Calu3 (cell line): ENCODE results near the gene MSI2. TPM values are rescaled to one million over a fixed set of nuclear protein-coding genes. Genes with fewer than 3 reads are reported as not detected.

Source experiments
- BruUV-seq: library from RNA; stranded (reverse); fragments of 400-500 nt; replicated peaks from 2 replicates; lab custom pipeline; 2021; lab: Mats Ljungman, UMichigan
- CTCF ChIA-PET: fragments of 300-600 bp; sonication (Branson Sonifier 250); formaldehyde crosslinking; loops from one replicate; lab custom pipeline; 2022; ENCODE audit warnings: antibody characterized with exemption; lab: Charles Lee
- DNase-seq: peaks from one replicate; pipeline ENCODE4 v3.0.0; 2022
- H3K27ac Mint-ChIP-seq: one replicate; pipeline ENCODE4 v1.8.0; 2022; ENCODE audit warnings: mixed read lengths; ENCODE audit not compliant: unreplicated experiment
- H3K27me3 Mint-ChIP-seq: one replicate; pipeline ENCODE4 v1.8.0; 2022; ENCODE audit warnings: mixed read lengths; ENCODE audit not compliant: unreplicated experiment
- H3K36me3 Mint-ChIP-seq: one replicate; pipeline ENCODE4 v1.8.0; 2022; ENCODE audit warnings: mild to moderate bottlenecking, moderate library complexity, mixed read lengths; ENCODE audit not compliant: insufficient read depth, unreplicated experiment
- H3K4me1 Mint-ChIP-seq: one replicate; pipeline ENCODE4 v1.8.0; 2022; ENCODE audit warnings: mild to moderate bottlenecking, low read depth, mixed read lengths; ENCODE audit not compliant: unreplicated experiment
- H3K4me3 Mint-ChIP-seq: one replicate; pipeline ENCODE4 v1.8.0; 2022; ENCODE audit warnings: mild to moderate bottlenecking, low read depth, moderate library complexity, mixed read lengths; ENCODE audit not compliant: unreplicated experiment
- H3K9me3 Mint-ChIP-seq: one replicate; pipeline ENCODE4 v1.8.0; 2022; ENCODE audit warnings: low read depth, mixed read lengths; ENCODE audit not compliant: unreplicated experiment
- CTCF ChIP-seq: fragments of 200-600 bp; IDR thresholded peaks from one replicate; pipeline ENCODE4 v1.8.0; 2022; ENCODE audit warnings: antibody characterized with exemption; ENCODE audit not compliant: unreplicated experiment
- intact Hi-C: fragments of 100-400 bp; cut with micrococcal nuclease; formaldehyde crosslinking; loops from one replicate; pipeline ENCODE4 v1.10.0; 2022; ENCODE audit not compliant: unreplicated experiment
- total RNA-seq: library from RNA; stranded (reverse); gene quantifications from 2 replicates; pipeline ENCODE4 v1.2.3, GENCODE V29; 2022

The MSI2 gene
- total RNA-seq, 1 experiment from 2014 or later: 66.4 TPM

DNA sequence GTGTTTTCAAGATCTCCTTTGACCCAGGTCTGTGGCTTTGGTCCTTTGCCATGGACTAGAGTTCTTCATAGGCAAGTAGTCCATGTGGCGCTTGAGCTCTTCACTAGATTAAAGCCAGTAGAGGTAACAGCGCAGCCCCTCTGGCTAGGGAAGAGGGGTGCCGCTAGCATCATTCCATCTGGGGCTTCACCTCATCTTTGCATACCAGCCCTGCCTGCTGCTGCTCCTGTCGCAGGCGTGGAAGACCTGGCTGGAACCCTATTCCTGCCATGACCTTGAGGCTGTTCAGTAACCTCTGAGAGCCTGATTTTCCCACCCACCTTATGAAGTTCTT lies 198.4 kb downstream of the MSI2 start:
- no peak overlapping the region for H3K27ac Mint-ChIP-seq

DNA sequence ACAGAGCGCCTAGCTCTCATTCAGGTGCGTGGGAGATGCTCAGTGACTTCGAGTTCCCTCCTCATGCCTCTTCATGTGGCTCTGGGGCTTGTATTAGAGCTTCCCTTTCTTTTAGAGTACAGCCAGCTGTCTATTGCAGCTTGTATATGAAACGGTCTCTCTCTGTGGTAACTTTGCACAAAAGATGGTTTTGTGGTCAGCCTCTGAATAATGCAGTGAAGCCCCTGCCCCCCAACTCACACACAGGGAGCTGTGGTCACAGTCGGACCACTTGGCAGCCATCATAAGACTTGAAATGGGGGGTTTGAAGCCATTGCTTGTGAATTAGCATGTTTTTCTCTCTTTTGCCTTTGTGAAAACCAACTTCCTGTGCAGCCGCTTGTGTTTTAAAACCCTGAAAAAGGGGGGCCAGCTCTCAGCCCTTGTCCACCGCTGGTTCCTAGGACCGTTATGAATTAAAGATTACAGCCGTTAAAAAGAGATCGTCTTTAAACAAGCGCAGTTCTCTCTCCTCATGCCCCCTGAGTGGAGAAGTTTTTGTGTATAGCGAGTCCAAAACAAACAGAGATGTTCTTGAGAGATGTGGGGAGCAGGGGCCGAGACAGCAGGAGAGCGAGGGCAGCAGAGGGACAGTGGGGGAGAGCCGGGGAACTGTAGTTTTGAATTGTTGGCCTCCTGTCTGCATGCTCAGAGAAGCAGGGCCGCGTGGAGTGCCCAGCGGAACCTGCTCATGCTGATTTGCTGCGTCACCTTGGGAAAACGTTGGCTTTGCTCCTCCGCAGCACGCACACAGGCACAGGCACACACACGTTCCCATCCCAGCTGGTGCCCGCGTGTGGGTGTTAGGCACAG lies 199.0 kb downstream of the MSI2 start:
- no peak overlapping the region for H3K27ac Mint-ChIP-seq

More for the DNA sequence above, 198.4 kb downstream of the MSI2 start:
- intact Hi-C loops: no loop called here
- Mint-ChIP-seq H3K4me3 (no peak overlapping the region), H3K9me3 (no peaks in the 10 kb centered on the region), H3K27me3 (no peaks in the 10 kb centered on the region), H3K4me1 (no peaks in the 10 kb centered on the region), H3K36me3 (peaks cover 6% of the 10 kb centered on the region)
- no TSS peak for BruUV-seq
- no peak for DNase-seq
- CTCF ChIA-PET: no interaction called here
- no peak for TF ChIP-seq CTCF

GRCh38 chr17:57456622-57457021 lies 200.3 kb downstream of the MSI2 start:
- H3K4me3 Mint-ChIP-seq: no peak overlapping the region
- BruUV-seq: no TSS peak
- H3K9me3 Mint-ChIP-seq: no peaks in the 10 kb centered on the region
- DNase-seq: no peak
- H3K36me3 Mint-ChIP-seq: peaks cover 6% of the 10 kb centered on the region
- intact Hi-C loops: no loop called here
- peaks cover 19% of the 10 kb centered on the region for H3K4me1 Mint-ChIP-seq
- TF ChIP-seq CTCF: no peak
- H3K27me3 Mint-ChIP-seq: no peaks in the 10 kb centered on the region
- no peak overlapping the region for H3K27ac Mint-ChIP-seq
- CTCF ChIA-PET: interaction anchor here (0.7 kb wide), 1 partner anchor 136 kb away, joined by 3 read pairs; no protein-coding TSS in a partner anchor

More for the DNA sequence above, 199.0 kb downstream of the MSI2 start:
- H3K27me3 Mint-ChIP-seq: no peaks in the 10 kb centered on the region
- no peaks in the 10 kb centered on the region for H3K9me3 Mint-ChIP-seq
- intact Hi-C loops: no loop called here
- H3K36me3 Mint-ChIP-seq: peaks cover 6% of the 10 kb centered on the region
- BruUV-seq: no TSS peak
- no peak overlapping the region for H3K4me3 Mint-ChIP-seq
- TF ChIP-seq CTCF: no peak
- CTCF ChIA-PET: no interaction called here
- no peak for DNase-seq
- H3K4me1 Mint-ChIP-seq: peaks cover 6% of the 10 kb centered on the region

DNA sequence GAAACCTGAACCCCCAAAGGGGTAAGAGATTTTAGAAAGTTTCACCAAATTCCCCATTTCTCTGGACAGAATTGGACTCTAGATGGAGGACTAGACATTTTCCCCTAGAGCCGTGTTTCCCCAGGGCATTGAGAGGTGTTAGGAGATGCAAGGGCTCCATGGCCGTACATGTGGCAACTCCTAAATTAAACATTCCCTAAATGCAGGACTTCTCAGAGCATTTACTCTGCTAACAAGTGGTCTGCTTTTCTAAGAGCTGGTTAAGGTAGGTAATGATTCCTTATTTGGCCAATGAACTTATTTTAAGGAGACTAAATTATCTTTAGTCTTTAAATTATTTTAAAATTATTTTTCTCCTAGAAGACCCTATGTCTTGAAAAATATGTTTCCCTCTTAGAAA lies 200.9 kb downstream of the MSI2 start:
- Mint-ChIP-seq H3K36me3 (peaks cover 6% of the 10 kb centered on the region), H3K4me1 (peaks cover 25% of the 10 kb centered on the region), H3K9me3 (no peaks in the 10 kb centered on the region), H3K27ac (no peak overlapping the region), H3K4me3 (no peak overlapping the region), H3K27me3 (no peaks in the 10 kb centered on the region)
- no peak for TF ChIP-seq CTCF
- CTCF ChIA-PET: no interaction called here
- BruUV-seq: no TSS peak
- intact Hi-C loops: no loop called here
- DNase-seq: no peak
